Stimulated activated CD8-positive, alpha-beta memory T cell treated with anti-CD3 and anti-CD28 coated beads, Interleukin-12 subunit alpha, Interleukin-12 subunit beta, amount 100 ng/mL, for 24 hours (primary cell): ENCODE data around the gene DST.
"Not testable (repeated sequence)": the region's sequence is repeated elsewhere in the genome, so short reads cannot be mapped to it uniquely, and the experiment has no call there.

ENCODE experiments used
- DNase-seq: peaks from one replicate; pipeline ENCODE4 v3.0.0-alpha.2; 2020; ENCODE audit errors: extremely low read depth

DST gene

GRCh38 chr6:56517155-56517745, 125.4 kb downstream of the DST start:
- no peak for DNase-seq

GRCh38 chr6:56516003-56516402, 126.7 kb downstream of the DST start:
- no peak for DNase-seq

GRCh38 chr6:56515081-56515905, 127.4 kb downstream of the DST start:
- no peak for DNase-seq

- no peak for DNase-seq
Observed at GRCh38 chr6:56514395-56514794, 128.3 kb downstream of the DST start.

GRCh38 chr6:56513631-56514030, 129.1 kb downstream of the DST start:
- DNase-seq, result no peak

GRCh38 chr6:56511591-56511990, 131.1 kb downstream of the DST start:
- DNase-seq, result no peak

GRCh38 chr6:56510984-56511531, 131.6 kb downstream of the DST start:
- DNase-seq, result no peak

GRCh38 chr6:56509031-56509430, 133.7 kb downstream of the DST start:
- DNase-seq, result no peak

- no peak for DNase-seq
Observed at GRCh38 chr6:56507517-56507916, 135.2 kb downstream of the DST start.

- DNase-seq, result no peak
Observed at GRCh38 chr6:56505512-56506260, 137.0 kb downstream of the DST start.

- DNase-seq, result no peak
Observed at GRCh38 chr6:56501993-56502392, 140.7 kb downstream of the DST start.

- no peak for DNase-seq
Observed at GRCh38 chr6:56499095-56499494, 143.6 kb downstream of the DST start.

GRCh38 chr6:56497691-56498090, 145.0 kb downstream of the DST start:
- DNase-seq, result no peak

- no peak for DNase-seq
Observed at GRCh38 chr6:56497240-56497639, 145.4 kb downstream of the DST start.

- DNase-seq, result not testable (repeated sequence)
Observed at GRCh38 chr6:56496650-56497049, 146.0 kb downstream of the DST start.

- no peak for DNase-seq
Observed at GRCh38 chr6:56495654-56496053, 147.0 kb downstream of the DST start.

- no peak for DNase-seq
Observed at GRCh38 chr6:56491606-56492328, 150.9 kb downstream of the DST start.

- no peak for DNase-seq
Observed at GRCh38 chr6:56490993-56491392, 151.7 kb downstream of the DST start.

GRCh38 chr6:56489559-56489958, 153.1 kb downstream of the DST start:
- DNase-seq, result no peak

- DNase-seq, result no peak
Observed at GRCh38 chr6:56488281-56488680, 154.4 kb downstream of the DST start.

- DNase-seq, result no peak
Observed at GRCh38 chr6:56486681-56487080, 156.0 kb downstream of the DST start.

- DNase-seq, result no peak
Observed at GRCh38 chr6:56484669-56485068, 158.0 kb downstream of the DST start.
